ENCODE results near the gene CLPTM1L.
"Not testable (repeated sequence)": the region's sequence is repeated elsewhere in the genome, so short reads cannot be mapped to it uniquely, and the experiment has no call there.

The CLPTM1L gene

GRCh38 chr5:1288439-1289335 lies 56.2 kb downstream of the CLPTM1L start:
- no peak for FAIRE-seq

- no peak for FAIRE-seq
These were observed 59.0 kb downstream of the CLPTM1L start for GRCh38 chr5:1285883-1286291.

- no peak for FAIRE-seq
These were observed 59.8 kb downstream of the CLPTM1L start for GRCh38 chr5:1285141-1285540.

DNA sequence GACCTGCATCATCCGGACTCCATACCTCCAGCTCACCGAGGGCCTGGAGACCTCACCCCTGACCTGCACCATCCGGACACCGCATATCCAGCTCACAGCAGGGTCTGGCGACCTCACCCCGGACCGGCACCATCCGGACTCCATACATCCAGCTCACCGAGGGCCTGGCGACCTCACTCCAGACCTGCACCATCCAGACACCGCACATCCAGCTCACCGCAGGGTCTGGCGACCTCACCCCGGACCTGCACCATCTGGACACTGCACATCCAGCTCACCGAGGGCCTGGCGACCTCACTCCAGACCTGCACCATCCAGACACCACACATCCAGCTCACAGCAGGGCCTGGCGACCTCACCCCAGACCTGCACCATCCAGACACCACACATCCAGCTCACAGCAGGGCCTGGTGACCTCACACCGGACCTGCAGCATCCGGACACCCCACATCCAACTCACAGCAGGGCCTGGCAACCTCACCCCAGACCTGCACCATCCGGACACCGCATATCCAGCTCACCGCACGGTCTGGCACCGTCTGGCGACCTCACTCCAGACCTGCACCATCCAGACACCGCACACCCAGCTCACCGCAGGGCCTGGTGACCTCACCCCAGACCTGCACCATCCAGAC lies 60.4 kb downstream of the CLPTM1L start:
- FAIRE-seq, result not testable (repeated sequence)

- not testable (repeated sequence) for FAIRE-seq
These were observed 61.2 kb downstream of the CLPTM1L start for GRCh38 chr5:1283729-1284041.

DNA sequence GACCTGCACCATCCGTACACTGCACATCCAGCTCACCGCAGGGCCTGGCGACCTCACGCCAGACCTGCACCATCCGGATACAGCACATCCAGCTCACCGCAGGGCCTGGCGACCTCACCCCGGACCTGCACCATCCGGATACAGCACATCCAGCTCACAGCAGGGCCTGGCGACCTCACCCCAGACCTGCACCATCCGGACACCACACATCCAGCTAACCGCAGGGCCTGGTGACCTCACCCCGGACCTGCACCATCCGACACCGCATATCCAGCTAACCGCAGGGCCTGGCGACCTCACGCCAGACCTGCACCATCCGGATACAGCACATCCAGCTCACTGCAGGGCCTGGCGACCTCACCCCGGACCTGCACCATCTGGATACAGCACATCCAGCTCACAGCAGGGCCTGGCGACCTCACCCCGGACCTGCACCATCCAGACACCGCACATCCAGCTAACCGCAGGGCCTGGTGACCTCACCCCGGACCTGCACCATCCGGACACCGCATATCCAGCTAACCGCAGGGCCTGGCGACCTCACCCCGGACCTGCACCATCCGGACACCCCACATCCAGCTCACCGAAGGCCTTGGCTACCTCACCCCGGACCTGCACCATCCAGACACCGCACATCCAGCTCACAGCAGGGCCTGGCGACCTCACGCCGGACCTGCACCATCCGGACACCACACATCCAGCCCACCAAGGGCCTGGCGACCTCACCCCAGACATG lies 61.7 kb downstream of the CLPTM1L start:
- FAIRE-seq, result not testable (repeated sequence)

GRCh38 chr5:1282131-1282992 lies 62.5 kb downstream of the CLPTM1L start:
- FAIRE-seq, result no peak

DNA sequence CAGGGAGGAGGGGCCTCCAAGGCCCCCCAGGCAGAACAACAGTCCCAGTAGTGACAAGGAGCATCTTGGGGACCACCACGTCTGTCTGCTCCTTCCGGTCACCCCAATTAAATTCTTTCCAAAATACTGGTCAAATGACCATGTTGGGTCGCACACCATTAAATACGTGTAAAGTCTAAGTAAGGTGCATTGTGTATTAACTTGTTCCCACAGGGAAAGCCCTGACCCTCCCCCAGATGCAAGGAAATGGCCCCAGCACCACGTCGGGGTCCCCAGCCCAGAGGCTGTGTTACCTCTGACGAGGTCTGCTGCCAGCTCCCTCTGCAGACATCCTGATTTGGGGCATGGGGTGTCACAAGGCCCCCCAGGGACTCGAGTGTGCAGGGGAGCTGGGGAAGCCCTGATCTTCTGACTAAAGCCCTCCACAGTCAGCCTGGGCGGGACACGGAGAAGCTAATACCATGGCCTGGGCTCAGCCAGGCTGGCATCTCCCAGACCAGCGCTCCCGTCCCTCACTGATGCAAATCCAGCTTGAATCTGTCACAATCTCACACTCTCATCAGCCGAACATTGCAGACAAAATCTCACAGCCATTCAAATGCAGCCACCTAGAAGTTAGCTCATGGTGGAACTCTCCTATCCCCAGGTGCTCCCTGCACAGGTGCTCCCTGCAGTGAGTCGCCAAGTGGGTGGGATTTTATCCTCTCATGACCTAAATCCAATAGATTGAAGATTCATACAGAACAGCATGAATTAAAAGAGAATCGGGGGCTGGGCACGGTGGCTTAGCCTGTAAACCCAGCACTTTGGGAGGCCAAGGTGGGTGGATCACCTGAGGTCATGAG lies 63.6 kb downstream of the CLPTM1L start:
- FAIRE-seq, result no peak

DNA sequence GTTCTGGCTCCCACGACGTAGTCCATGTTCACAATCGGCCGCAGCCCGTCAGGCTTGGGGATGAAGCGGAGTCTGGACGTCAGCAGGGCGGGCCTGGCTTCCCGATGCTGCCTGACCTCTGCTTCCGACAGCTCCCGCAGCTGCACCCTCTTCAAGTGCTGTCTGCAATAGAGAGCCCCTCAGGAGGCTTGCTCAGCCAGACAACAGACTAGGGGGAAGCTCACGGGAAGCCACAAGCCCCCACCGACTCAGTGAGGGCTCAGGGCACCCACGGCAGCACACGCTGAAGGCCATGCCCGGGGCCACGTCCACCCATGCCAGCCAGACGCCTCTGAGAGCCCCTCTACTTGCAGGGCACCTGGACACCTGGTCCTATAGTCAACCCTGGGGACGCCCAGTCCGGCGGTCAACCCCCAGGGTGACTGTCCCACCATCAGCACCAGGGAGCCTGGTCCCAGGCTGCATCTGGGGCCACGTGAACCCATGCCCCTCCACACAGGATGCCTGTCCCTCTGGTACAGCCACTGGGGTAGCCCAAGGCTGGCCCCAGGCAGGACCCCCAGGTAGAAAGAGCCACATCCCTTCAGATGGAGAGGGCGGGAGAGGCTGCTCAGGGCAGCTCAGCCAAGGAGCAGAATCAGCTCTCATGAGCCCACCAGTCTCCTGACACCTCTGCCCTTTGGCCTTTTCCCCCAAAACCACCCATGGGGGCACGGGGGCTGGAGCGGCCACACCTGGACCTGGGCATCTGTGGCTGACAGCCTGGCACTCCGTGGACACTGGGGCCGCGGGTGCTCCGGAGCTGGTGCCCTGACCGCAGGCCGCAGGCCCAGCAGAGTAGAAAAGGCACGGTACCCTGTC lies 64.5 kb downstream of the CLPTM1L start:
- FAIRE-seq, result no peak

DNA sequence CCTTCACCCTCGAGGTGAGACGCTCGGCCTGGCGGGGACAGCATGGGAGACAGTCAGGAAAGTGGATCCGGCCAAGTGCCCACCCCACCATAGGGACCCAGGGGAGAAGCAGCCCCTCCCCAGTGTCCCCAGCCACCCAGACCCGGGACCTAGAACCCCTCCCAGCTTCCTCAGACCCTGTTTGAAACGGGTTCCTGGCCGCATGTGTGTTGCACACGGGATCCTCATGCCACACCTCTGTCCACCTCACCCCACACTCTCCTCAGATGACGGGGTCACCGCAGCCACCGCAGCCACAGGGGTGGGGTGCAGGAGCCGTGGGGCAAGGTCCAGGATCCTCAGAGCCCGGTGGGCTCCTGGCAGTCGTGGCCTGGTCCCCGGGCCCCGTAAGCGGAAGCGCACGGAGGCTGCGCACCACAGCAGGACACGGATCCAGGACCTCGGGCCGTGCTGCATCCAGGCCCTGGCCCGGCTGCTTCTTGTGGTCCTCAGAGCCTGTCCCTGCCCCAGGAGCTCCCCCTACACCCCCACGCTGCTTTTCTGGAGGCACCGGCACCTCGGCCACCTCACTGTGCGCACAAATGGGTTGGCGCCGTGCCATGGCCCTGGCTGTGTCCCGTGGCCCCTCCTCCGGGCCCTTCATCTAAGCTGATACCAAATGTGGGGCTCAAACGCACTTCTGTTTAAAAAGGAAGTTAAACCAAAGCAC lies 65.3 kb downstream of the CLPTM1L start:
- no peak for FAIRE-seq

DNA sequence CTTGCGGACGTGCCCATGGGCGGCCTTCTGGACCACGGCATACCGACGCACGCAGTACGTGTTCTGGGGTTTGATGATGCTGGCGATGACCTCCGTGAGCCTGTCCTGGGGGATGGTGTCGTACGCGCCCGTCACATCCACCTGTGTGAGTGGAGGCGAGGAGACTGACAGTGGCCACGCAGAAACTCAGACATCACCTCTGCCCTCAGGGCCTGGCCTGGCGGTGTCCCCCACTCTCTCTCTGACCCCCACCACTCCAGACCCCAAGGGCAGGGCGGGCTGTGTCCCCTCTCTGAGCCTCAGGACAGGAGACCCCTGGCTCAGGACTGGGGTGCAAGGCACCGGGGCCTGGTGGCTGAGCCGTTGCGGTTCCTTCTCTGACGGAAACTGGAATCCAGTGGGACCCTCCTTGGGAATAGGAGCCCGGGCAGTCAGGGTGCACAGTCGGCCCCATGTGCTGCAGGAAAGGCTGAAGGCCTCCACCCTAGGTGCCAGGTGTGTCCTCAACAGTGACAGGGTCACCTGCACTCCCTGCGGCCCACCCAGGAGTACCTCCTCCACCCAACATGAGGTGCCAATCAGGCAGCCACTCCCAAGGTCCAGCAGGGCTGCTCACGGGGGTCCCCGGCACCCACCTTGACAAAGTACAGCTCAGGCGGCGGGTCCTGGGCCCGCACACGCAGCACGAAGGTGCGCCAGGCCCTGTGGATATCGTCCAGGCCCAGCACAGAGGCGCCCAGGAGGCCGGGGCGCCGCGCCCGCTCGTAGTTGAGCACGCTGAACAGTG lies 66.0 kb downstream of the CLPTM1L start:
- FAIRE-seq, result no peak

GRCh38 chr5:1278216-1278615 lies 66.7 kb downstream of the CLPTM1L start:
- FAIRE-seq, result no peak

DNA sequence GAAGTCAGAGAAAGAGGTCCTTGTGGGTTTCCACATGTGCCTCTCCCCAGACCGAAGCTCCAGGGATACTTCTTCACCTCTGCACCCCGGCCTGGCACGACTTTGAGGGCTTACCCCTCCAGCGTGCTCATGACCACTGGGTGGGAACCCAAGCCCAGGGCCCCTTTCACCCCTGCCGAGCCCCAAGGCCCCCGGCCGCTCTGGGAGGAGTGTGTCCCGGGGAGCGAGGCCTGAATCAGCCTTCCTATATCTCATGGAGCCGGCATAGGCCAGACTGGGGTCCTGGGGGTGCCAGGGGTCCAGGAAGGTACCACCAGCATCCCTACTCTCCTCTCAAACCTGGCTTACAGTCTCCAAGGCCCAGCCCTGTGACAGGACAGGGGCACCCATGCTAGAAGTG lies 67.1 kb downstream of the CLPTM1L start:
- no peak for FAIRE-seq

DNA sequence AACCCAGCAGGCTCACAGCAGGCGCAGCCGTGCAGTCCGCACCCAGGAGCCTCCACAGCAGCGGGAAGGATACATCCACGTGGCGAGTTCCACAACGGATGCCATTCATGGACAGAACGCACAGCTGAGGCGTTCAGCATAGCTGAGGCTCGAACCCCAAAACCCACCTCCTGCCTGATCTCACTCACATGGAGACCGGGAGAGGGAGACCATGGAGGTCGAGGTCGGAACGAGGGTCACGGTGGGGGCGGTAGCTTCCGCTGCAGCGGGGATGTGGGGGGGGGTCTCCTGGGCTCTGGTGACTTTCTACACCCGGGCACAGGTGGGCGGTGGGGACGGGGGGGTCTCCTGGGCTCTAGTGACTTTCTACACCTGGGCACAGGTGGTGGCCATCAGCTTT lies 67.6 kb downstream of the CLPTM1L start:
- FAIRE-seq, result no peak

DNA sequence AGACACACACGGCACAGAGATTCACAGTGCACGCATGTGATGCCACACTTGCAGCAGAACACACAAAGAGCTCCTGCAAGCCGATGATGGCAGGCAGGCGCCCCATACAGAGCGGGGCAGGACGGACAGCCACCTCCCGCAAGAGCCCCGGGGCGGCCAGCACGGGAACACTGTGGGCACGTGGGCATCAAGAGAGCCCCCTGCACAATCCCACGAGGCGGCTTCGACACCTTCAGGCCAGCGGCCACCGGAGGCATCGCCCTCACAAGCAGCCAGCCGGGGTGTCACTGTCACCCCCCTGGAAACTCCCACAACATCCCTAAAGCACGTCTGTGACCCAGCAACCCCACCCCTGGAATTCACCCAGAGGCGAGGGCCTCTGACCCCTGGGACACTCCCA lies 68.0 kb downstream of the CLPTM1L start:
- FAIRE-seq, result no peak

DNA sequence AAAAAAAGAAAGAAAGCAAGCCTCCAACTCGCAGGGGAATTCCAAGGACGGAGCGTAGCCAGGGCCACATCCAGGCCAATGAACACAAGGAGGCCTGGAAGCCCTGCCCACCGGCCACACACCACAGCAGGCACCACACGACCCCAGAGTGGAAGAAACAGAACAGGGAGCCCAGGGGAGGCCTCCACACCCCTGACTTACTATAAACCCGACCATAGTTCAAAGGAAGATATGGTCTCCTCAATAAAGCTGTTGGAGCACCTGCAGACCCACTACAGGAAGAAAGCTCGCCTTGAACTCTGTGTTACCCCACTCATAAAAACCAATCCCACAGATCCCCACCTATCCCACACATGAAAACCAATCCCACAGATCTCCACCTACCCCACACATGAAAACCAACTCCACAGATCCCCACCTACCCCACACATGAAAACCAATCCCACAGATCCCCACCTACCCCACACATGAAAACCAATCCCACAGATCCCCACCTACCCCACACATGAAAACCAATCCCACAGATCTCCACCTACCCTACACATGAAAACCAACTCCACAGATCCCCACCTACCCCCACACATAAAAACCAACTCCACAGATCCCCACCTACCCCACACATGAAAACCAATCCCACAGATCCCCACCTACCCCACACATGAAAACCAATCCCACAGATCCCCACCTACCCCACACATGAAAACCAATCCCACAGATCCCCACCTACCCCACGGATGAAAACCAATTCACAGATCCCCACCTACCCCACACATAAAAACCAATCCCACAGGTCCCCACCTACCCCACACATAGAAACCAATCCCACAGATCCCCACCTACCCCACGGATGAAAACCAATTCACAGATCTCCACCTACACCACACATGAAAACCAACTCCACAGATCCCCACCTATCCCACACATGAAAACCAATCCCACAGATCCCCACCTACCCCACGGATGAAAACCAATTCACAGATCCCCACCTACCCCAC lies 69.2 kb downstream of the CLPTM1L start:
- FAIRE-seq, result not testable (repeated sequence)

DNA sequence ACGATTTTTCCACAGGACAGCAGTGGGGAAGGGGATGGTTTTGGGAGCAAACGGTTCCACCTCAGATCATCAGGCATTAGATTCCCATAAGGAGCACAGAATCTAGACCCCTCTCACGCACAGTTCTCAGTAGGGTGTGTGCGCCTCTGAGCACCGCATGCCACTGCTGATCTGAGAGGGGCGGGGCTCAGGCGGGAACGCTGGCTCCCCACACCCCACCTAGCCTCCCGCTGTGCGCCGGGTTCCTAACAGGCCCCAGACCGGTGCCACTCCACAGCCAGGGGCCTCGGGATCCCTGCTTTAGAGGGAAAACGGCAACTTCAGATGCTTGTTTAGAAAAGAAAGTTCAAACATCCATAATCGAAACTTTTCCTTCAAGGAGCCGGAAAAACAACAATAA lies 70.4 kb downstream of the CLPTM1L start:
- no peak for FAIRE-seq

- FAIRE-seq, result no peak
These were observed 71.2 kb downstream of the CLPTM1L start for GRCh38 chr5:1273745-1274144.
